Measurements from ENCODE around the gene SORBS2.

SORBS2 gene

GRCh38 chr4:185542626-185543315 lies 269.2 kb downstream of the SORBS2 start:
- H3K79me2 ChIP-seq (ENCODE audit: insufficient read depth, low read length), result no peaks in the 10 kb centered on the region
- no peak overlapping the region for H2AFZ ChIP-seq (ENCODE audit: low read length)
- H4K20me1 ChIP-seq (ENCODE audit: insufficient read depth, low read length, poor library complexity, severe bottlenecking), result no peaks in the 10 kb centered on the region
- H3K9me3 ChIP-seq (ENCODE audit: insufficient read depth, low read depth, low read length), result no peaks in the 10 kb centered on the region
- no peaks in the 10 kb centered on the region for H3F3A ChIP-seq (ENCODE audit: low read depth)
- no peaks in the 10 kb centered on the region for H3K9me2 ChIP-seq (replicated peaks; ENCODE audit: low read depth, low read length)
- H3K27me3 ChIP-seq (ENCODE audit: insufficient read depth, low read length, poor library complexity, severe bottlenecking), result no peaks in the 10 kb centered on the region
- H3K4me1 ChIP-seq (ENCODE audit: insufficient read depth, low read length, poor library complexity, severe bottlenecking), result no peaks in the 10 kb centered on the region
- no peaks in the 10 kb centered on the region for H3K36me3 ChIP-seq (ENCODE audit: insufficient read depth, low read length)
- no peak overlapping the region for H3K4me2 ChIP-seq (ENCODE audit: low read depth, low read length, poor library complexity, severe bottlenecking)
- H3K9ac ChIP-seq (ENCODE audit: low read depth, low read length, poor library complexity, severe bottlenecking), result no peak overlapping the region
- no peak overlapping the region for H3K4me3 ChIP-seq (ENCODE audit: low read length, poor library complexity, severe bottlenecking)
- TF ChIP-seq CTCF (conservative IDR thresholded peaks at IDR 0.05; ENCODE audit: low read length) (no peak), EZH2phosphoT487 (IDR thresholded peaks at IDR 0.05; ENCODE audit: borderline replicate concordance) (no peak)

GRCh38 chr4:185541251-185541727 lies 270.7 kb downstream of the SORBS2 start:
- H3K27me3 ChIP-seq (ENCODE audit: insufficient read depth, low read length, poor library complexity, severe bottlenecking), result no peaks in the 10 kb centered on the region
- H2AFZ ChIP-seq (ENCODE audit: low read length), result no peak overlapping the region
- TF ChIP-seq CTCF (conservative IDR thresholded peaks at IDR 0.05; ENCODE audit: low read length) (no peak), EZH2phosphoT487 (IDR thresholded peaks at IDR 0.05; ENCODE audit: borderline replicate concordance) (no peak)
- H3K79me2 ChIP-seq (ENCODE audit: insufficient read depth, low read length), result no peaks in the 10 kb centered on the region
- H3K4me2 ChIP-seq (ENCODE audit: low read depth, low read length, poor library complexity, severe bottlenecking), result no peak overlapping the region
- no peak overlapping the region for H3K4me3 ChIP-seq (ENCODE audit: low read length, poor library complexity, severe bottlenecking)
- H3K36me3 ChIP-seq (ENCODE audit: insufficient read depth, low read length), result no peaks in the 10 kb centered on the region
- no peaks in the 10 kb centered on the region for H3K9me3 ChIP-seq (ENCODE audit: insufficient read depth, low read depth, low read length)
- no peaks in the 10 kb centered on the region for H3F3A ChIP-seq (ENCODE audit: low read depth)
- H3K9ac ChIP-seq (ENCODE audit: low read depth, low read length, poor library complexity, severe bottlenecking), result no peak overlapping the region
- no peaks in the 10 kb centered on the region for H4K20me1 ChIP-seq (ENCODE audit: insufficient read depth, low read length, poor library complexity, severe bottlenecking)
- H3K9me2 ChIP-seq (replicated peaks; ENCODE audit: low read depth, low read length), result no peaks in the 10 kb centered on the region
- H3K4me1 ChIP-seq (ENCODE audit: insufficient read depth, low read length, poor library complexity, severe bottlenecking), result no peaks in the 10 kb centered on the region

- Histone ChIP-seq H4K20me1 (ENCODE audit: insufficient read depth, low read length, poor library complexity, severe bottlenecking) (no peaks in the 10 kb centered on the region), H3K9me2 (replicated peaks; ENCODE audit: low read depth, low read length) (no peaks in the 10 kb centered on the region), H3K36me3 (ENCODE audit: insufficient read depth, low read length) (no peaks in the 10 kb centered on the region), H3K9ac (ENCODE audit: low read depth, low read length, poor library complexity, severe bottlenecking) (no peak overlapping the region), H3K4me2 (ENCODE audit: low read depth, low read length, poor library complexity, severe bottlenecking) (no peak overlapping the region), H3K4me3 (ENCODE audit: low read length, poor library complexity, severe bottlenecking) (no peak overlapping the region), H3K27me3 (ENCODE audit: insufficient read depth, low read length, poor library complexity, severe bottlenecking) (no peaks in the 10 kb centered on the region), H3K9me3 (ENCODE audit: insufficient read depth, low read depth, low read length) (no peaks in the 10 kb centered on the region), H3K79me2 (ENCODE audit: insufficient read depth, low read length) (no peaks in the 10 kb centered on the region), H3K4me1 (ENCODE audit: insufficient read depth, low read length, poor library complexity, severe bottlenecking) (no peaks in the 10 kb centered on the region), H3F3A (ENCODE audit: low read depth) (no peaks in the 10 kb centered on the region), H2AFZ (ENCODE audit: low read length) (no peak overlapping the region)
- no peak for TF ChIP-seq CTCF (conservative IDR thresholded peaks at IDR 0.05; ENCODE audit: low read length)
- no peak for TF ChIP-seq EZH2phosphoT487 (IDR thresholded peaks at IDR 0.05; ENCODE audit: borderline replicate concordance)
Observed at GRCh38 chr4:185540487-185541120, 271.4 kb downstream of the SORBS2 start.

All from Loucy (cell line).